CD14-positive monocyte (primary cell): ENCODE results near the gene PLS1. TPM values are rescaled to one million over a fixed set of nuclear protein-coding genes. Genes with fewer than 3 reads are reported as not detected.

Experiments
- DNase-seq, 3 donors: peaks; one replicate each; pipeline ENCODE4 v3.0.0-alpha.2; 2011 to 2022
- H2AFZ ChIP-seq: 2 replicates; pipeline ENCODE4 v1.6.0; 2012; ENCODE audit warnings: mild to moderate bottlenecking, low read depth, low read length, inconsistent platforms; ENCODE audit not compliant: insufficient read depth, poor library complexity, severe bottlenecking
- H3K27ac ChIP-seq, 2 donors: 1 replicate in 1 of 2; 2 replicates in 1 of 2; pipeline ENCODE4 v1.5.1; 2012 to 2013; ENCODE audit warnings: low read length in 2 of 2, control low read depth in 1 of 2, inconsistent platforms in 1 of 2, low read depth in 1 of 2, mild to moderate bottlenecking in 1 of 2
- H3K27me3 ChIP-seq, 2 donors: one replicate each; pipeline versions ENCODE4 v1.6.0 to v1.6.1; 2011 to 2013; ENCODE audit warnings: low read length in 2 of 2; ENCODE audit not compliant: control insufficient read depth in 2 of 2, insufficient read depth in 2 of 2
- H3K36me3 ChIP-seq, 2 donors: replicated peaks in 1 of 2; 1 replicate in 1 of 2; 2 replicates in 1 of 2; pipeline versions ENCODE4 v1.5.1 to v1.6.1; 2012 to 2013; ENCODE audit warnings: low read length in 2 of 2, control low read depth in 1 of 2, inconsistent platforms in 1 of 2, mild to moderate bottlenecking in 1 of 2; ENCODE audit not compliant: insufficient read depth in 2 of 2, control insufficient read depth in 1 of 2
- H3K4me1 ChIP-seq, 2 donors: 1 replicate in 1 of 2; 2 replicates in 1 of 2; pipeline versions ENCODE4 v1.5.1 to v1.6.1; 2012 to 2013; ENCODE audit warnings: low read length in 2 of 2, control low read depth in 1 of 2, inconsistent platforms in 1 of 2, mild to moderate bottlenecking in 1 of 2, moderate library complexity in 1 of 2; ENCODE audit not compliant: insufficient read depth in 2 of 2, control insufficient read depth in 1 of 2
- H3K4me2 ChIP-seq: replicated peaks from 2 replicates; pipeline ENCODE3; 2012; ENCODE audit warnings: low read length, moderate library complexity, mild to moderate bottlenecking; ENCODE audit not compliant: poor library complexity, severe bottlenecking; ENCODE audit errors: extremely low read depth
- H3K4me3 ChIP-seq, 3 experiments: fragments of 200-600 bp in 1 of 3; sonication (generic) in 1 of 3; replicated peaks in 1 of 3; 1 replicate in 2 of 3; 2 replicates in 1 of 3; pipeline ENCODE4 v1.5.1; 2011 to 2013; ENCODE audit warnings: low read length in 3 of 3, mild to moderate bottlenecking in 3 of 3, control low read depth in 2 of 3, low read depth in 2 of 3, inconsistent platforms in 1 of 3, moderate library complexity in 1 of 3
- H3K79me2 ChIP-seq: 2 replicates; pipeline ENCODE4 v1.6.0; 2012; ENCODE audit warnings: mild to moderate bottlenecking, control low read depth, inconsistent platforms, low read length, moderate library complexity; ENCODE audit not compliant: insufficient read depth
- H3K9ac ChIP-seq: 2 replicates; pipeline ENCODE4 v1.6.0; 2017; ENCODE audit warnings: low read length, mild to moderate bottlenecking; ENCODE audit not compliant: insufficient read depth, poor library complexity, severe bottlenecking
- H3K9me3 ChIP-seq, 2 donors: replicated peaks in 1 of 2; 1 replicate in 1 of 2; 2 replicates in 1 of 2; pipeline versions ENCODE4 v1.5.1 to v1.6.1; 2012 to 2013; ENCODE audit warnings: low read length in 2 of 2, control low read depth in 1 of 2; ENCODE audit not compliant: control insufficient read depth in 1 of 2, insufficient read depth in 1 of 2
- H4K20me1 ChIP-seq: 2 replicates; pipeline ENCODE4 v1.6.0; 2012; ENCODE audit warnings: mild to moderate bottlenecking, low read length, control low read depth, moderate library complexity; ENCODE audit not compliant: insufficient read depth
- H3K27ac Mint-ChIP-seq, 7 donors: one replicate each; pipeline ENCODE4 v1.8.0; 2020; ENCODE audit warnings: mild to moderate bottlenecking in 7 of 7, mixed read lengths in 7 of 7, moderate library complexity in 6 of 7, inconsistent platforms in 2 of 7
- H3K27me3 Mint-ChIP-seq, 3 donors: one replicate each; pipeline ENCODE4 v1.8.0; 2021 to 2022; ENCODE audit warnings: low read depth in 3 of 3, mild to moderate bottlenecking in 3 of 3, mixed read lengths in 3 of 3, moderate library complexity in 3 of 3, inconsistent platforms in 1 of 3
- H3K36me3 Mint-ChIP-seq, 2 donors: one replicate each; pipeline ENCODE4 v1.8.0; 2020; ENCODE audit warnings: mixed read lengths in 2 of 2, inconsistent platforms in 1 of 2, mild to moderate bottlenecking in 1 of 2
- H3K4me1 Mint-ChIP-seq: one replicate; pipeline ENCODE4 v1.8.0; 2020; ENCODE audit warnings: mild to moderate bottlenecking, mixed read lengths
- H3K4me3 Mint-ChIP-seq, 2 donors: one replicate each; pipeline ENCODE4 v1.8.0; 2020; ENCODE audit warnings: mild to moderate bottlenecking in 2 of 2, mixed read lengths in 2 of 2, moderate library complexity in 1 of 2
- H3K9me3 Mint-ChIP-seq, 7 donors: one replicate each; pipeline ENCODE4 v1.8.0; 2020 to 2022; ENCODE audit warnings: mixed read lengths in 7 of 7, mild to moderate bottlenecking in 6 of 7, moderate library complexity in 6 of 7, inconsistent platforms in 2 of 7
- CTCF ChIP-seq: fragments of 200-600 bp; IDR thresholded peaks from one replicate; pipeline ENCODE4 v1.8.0; 2022; ENCODE audit warnings: antibody characterized with exemption, mild to moderate bottlenecking
- WGBS: methylation state at CpG from one replicate; pipeline ENCODE4 v1.1.5; 2013; ENCODE audit warnings: missing lambda C conversion rate; ENCODE audit not compliant: insufficient coverage; 5-methylcytosine and 5-hydroxymethylcytosine counted together
- intact Hi-C, 2 donors: fragments of 100-400 bp; cut with micrococcal nuclease; formaldehyde crosslinking; loops; one replicate each; pipeline versions ENCODE4 v1.15.0 to v1.15.1; 2023
- polyA plus RNA-seq, 3 donors: library from polyadenylated mRNA; depleted of rRNA in 1 of 3; unstranded in 2 of 3; stranded (reverse) in 1 of 3; fragments of 300-500 nt in 2 of 3; fragments of >200 nt in 1 of 3; fragmentation: Illumina TruSeq in 2 of 3; gene quantifications; 1 replicate in 2 of 3; 2 replicates in 1 of 3; pipeline ENCODE4 v1.2.3, GENCODE V29; 2012 to 2021

The PLS1 gene
- polyA plus RNA-seq, 3 donors, result 0.09 to 0.17 TPM; not detected in 1

GRCh38 chr3:142609136-142609535 is 12.9 kb downstream of the PLS1 start:
- no peak overlapping the region for H2AFZ ChIP-seq
- TF ChIP-seq CTCF, result no peak
- Mint-ChIP-seq H3K27me3 (no peaks in the 10 kb centered on the region), H3K4me1 (no peaks in the 10 kb centered on the region), H3K4me3 (no peak overlapping the region), H3K27ac (no peak overlapping the region), H3K9me3 (no peaks in the 10 kb centered on the region), H3K36me3 (no peaks in the 10 kb centered on the region)
- no peak overlapping the region for H3K4me3 ChIP-seq
- WGBS, result no CpG with 5 or more reads among the region's 1 CpG
- no peak overlapping the region for H3K9ac ChIP-seq
- intact Hi-C loops, result no loop called here
- H3K36me3 ChIP-seq, result no peaks in the 10 kb centered on the region
- H3K27me3 ChIP-seq, result no peaks in the 10 kb centered on the region
- H3K4me1 ChIP-seq, result no peaks in the 10 kb centered on the region
- H3K79me2 ChIP-seq, result no peaks in the 10 kb centered on the region
- no peaks in the 10 kb centered on the region for H3K9me3 ChIP-seq
- no peak overlapping the region for H3K4me2 ChIP-seq
- no peak overlapping the region for H3K27ac ChIP-seq
- H4K20me1 ChIP-seq, result no peaks in the 10 kb centered on the region
- DNase-seq, result no peak

- no peaks in the 10 kb centered on the region for H3K36me3 Mint-ChIP-seq
- no peaks in the 10 kb centered on the region for H3K27me3 Mint-ChIP-seq
- Histone ChIP-seq H2AFZ (no peak overlapping the region), H3K27me3 (no peaks in the 10 kb centered on the region), H3K9me3 (no peaks in the 10 kb centered on the region), H3K4me3 (no peak overlapping the region), H4K20me1 (no peaks in the 10 kb centered on the region), H3K36me3 (no peaks in the 10 kb centered on the region), H3K9ac (no peak overlapping the region), H3K27ac (no peak overlapping the region), H3K4me1 (no peaks in the 10 kb centered on the region), H3K79me2 (no peaks in the 10 kb centered on the region), H3K4me2 (no peak overlapping the region)
- no CpG with 5 or more reads among the region's 1 CpG for WGBS
- no peak for DNase-seq
- no peak overlapping the region for H3K27ac Mint-ChIP-seq
- TF ChIP-seq CTCF, result no peak
- intact Hi-C loops, result no loop called here
- H3K9me3 Mint-ChIP-seq, result no peaks in the 10 kb centered on the region
- no peak overlapping the region for H3K4me3 Mint-ChIP-seq
- no peaks in the 10 kb centered on the region for H3K4me1 Mint-ChIP-seq
Measured at GRCh38 chr3:142611206-142611605, 15.0 kb downstream of the PLS1 start.
